PC-9 (cell line): ENCODE results near the gene DNASE2. TPM values are rescaled to one million over a fixed set of nuclear protein-coding genes. Genes with fewer than 3 reads are reported as not detected.

Source experiments
- BruUV-seq: library from RNA; stranded (reverse); fragments of 400-500 nt; replicated peaks from 2 replicates; lab custom pipeline; 2021; lab: Mats Ljungman, UMichigan
- CTCF ChIA-PET: fragments of 300-600 bp; sonication (Branson Sonifier 250); formaldehyde crosslinking; loops from one replicate; lab custom pipeline; 2022; ENCODE audit warnings: antibody characterized with exemption; lab: Charles Lee
- POLR2A ChIA-PET: fragments of 300-600 bp; sonication (Branson Sonifier 250); formaldehyde crosslinking; loops from one replicate; lab custom pipeline; 2022; ENCODE audit warnings: antibody characterized with exemption; ENCODE audit not compliant: unreplicated experiment; lab: Charles Lee
- DNase-seq, 2 experiments: peaks; one replicate each; pipeline versions ENCODE4 v3.0.0 to v3.0.0-alpha.2; 2015 to 2022; ENCODE audit warnings: mixed read lengths in 1 of 2
- H2AFZ ChIP-seq: fragments of 200-600 bp; sonication (generic); 2 replicates; pipeline ENCODE4 v1.8.1; 2017; ENCODE audit warnings: antibody characterized with exemption
- H3F3A ChIP-seq: fragments of 200-600 bp; sonication (generic); 2 replicates; pipeline ENCODE4 v1.8.1; 2017; ENCODE audit warnings: antibody characterized with exemption, mild to moderate bottlenecking, low read depth; ENCODE audit not compliant: insufficient read depth
- H3K27ac ChIP-seq: fragments of 200-600 bp; sonication (generic); 2 replicates; pipeline ENCODE4 v1.6.1; 2016; ENCODE audit warnings: mixed run types
- H3K27me3 ChIP-seq: fragments of 200-600 bp; sonication (generic); 2 replicates; pipeline ENCODE4 v1.6.1; 2016; ENCODE audit warnings: low read depth, mixed run types; ENCODE audit not compliant: insufficient read depth
- H3K36me3 ChIP-seq: fragments of 200-600 bp; sonication (generic); 2 replicates; pipeline ENCODE4 v1.6.1; 2016; ENCODE audit warnings: low read depth, mixed run types
- H3K4me1 ChIP-seq: fragments of 200-600 bp; sonication (generic); replicated peaks from 2 replicates; pipeline ENCODE4 v1.6.1; 2016; ENCODE audit warnings: mixed run types; ENCODE audit not compliant: insufficient read depth
- H3K4me2 ChIP-seq: fragments of 200-600 bp; sonication (generic); 2 replicates; pipeline ENCODE4 v1.6.1; 2017; ENCODE audit warnings: mixed run types
- H3K4me3 ChIP-seq: fragments of 200-600 bp; sonication (generic); 2 replicates; pipeline ENCODE4 v1.6.1; 2016; ENCODE audit warnings: mixed run types
- H3K79me2 ChIP-seq: fragments of 200-600 bp; sonication (generic); 2 replicates; pipeline ENCODE4 v1.6.1; 2017; ENCODE audit warnings: low read depth, mixed run types
- H3K9me2 ChIP-seq: fragments of 200-600 bp; sonication (generic); 2 replicates; pipeline ENCODE4 v1.8.1; 2017; ENCODE audit warnings: mild to moderate bottlenecking; ENCODE audit not compliant: insufficient read depth
- H3K9me3 ChIP-seq: fragments of 200-600 bp; sonication (generic); 2 replicates; pipeline ENCODE4 v1.8.1; 2016; ENCODE audit warnings: low read depth; ENCODE audit not compliant: insufficient read depth
- H4K20me1 ChIP-seq: fragments of 200-600 bp; sonication (generic); 2 replicates; pipeline ENCODE4 v1.8.1; 2017; ENCODE audit not compliant: insufficient read depth
- EZH2 ChIP-seq: fragments of 200-600 bp; sonication (generic); IDR thresholded peaks from 2 replicates; pipeline ENCODE4 v1.8.0; 2017; ENCODE audit warnings: antibody characterized with exemption, low read depth
- intact Hi-C: fragments of 100-400 bp; cut with micrococcal nuclease; formaldehyde crosslinking; loops from one replicate; pipeline ENCODE4 v1.10.0; 2022; ENCODE audit not compliant: unreplicated experiment
- microRNA-seq: library from miRNA; unstranded; fragments of <30 nt; microRNA quantifications from one replicate; pipeline ENCODE4 v1.2.0, GENCODE V29; 2021; ENCODE audit warnings: borderline number of aligned reads, borderline replicate concordance
- total RNA-seq: library from RNA; stranded (reverse); gene quantifications from 2 replicates; pipeline ENCODE4 v1.2.3, GENCODE V29; 2021
- TF ChIP-seq, protein P1 (sequence below): fragments of 200-600 bp; sonication (generic); conservative IDR thresholded peaks from 2 replicates; pipeline ENCODE4 v1.6.1; 2017; ENCODE audit warnings: mixed run types, antibody characterized with exemption, mild to moderate bottlenecking, moderate library complexity

The DNASE2 gene
- total RNA-seq, 1 experiment from 2014 or later, result 68.4 TPM

DNA sequence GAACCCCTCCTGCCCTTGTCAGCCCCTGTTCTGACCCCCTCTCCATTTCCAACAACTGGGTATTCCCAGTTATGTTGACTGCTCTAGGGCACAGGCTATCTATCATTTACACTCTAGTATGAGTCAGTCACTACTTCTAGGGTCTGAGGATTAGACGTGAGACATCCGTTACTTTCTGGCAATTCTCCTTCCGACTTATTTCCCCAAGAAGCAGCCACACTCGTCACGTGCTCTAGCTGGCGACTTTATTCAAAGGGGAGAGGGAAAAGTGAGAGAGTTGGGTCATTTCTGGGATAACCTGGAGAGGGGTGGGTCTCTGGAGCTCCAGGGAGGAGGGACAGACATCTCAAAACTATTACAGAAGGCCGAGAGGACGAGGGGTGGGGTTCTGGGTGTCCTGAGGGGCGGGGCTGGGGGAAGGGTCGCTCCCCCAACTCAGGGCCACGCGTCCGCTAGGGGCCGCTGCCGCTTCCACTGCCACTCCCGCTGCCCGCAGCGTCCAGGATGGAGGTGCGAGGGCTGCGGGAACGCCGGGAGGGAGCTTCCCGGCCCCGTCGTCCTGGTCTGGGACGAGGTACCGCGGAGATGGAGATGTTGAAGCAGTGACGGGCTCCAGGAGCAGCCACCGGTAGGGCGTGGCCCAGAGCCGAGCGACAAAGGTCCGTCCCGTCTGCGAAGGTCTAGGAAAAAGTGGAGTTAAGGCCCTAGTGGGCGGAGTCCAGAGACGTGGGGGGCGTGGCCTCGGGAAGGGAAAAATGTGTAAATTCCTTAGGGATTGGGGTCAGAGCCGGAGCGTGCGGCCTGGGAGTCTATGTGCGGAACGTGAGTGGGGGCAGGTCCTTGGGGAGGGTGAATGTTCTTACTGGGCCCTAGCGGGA is 55.8 kb downstream of the DNASE2 start:
- Histone ChIP-seq H2AFZ (no peak overlapping the region), H3K9me2 (no peaks in the 10 kb centered on the region), H3K4me2 (no peak overlapping the region), H3K36me3 (no peaks in the 10 kb centered on the region), H3K4me1 (no peaks in the 10 kb centered on the region), H3F3A (peaks cover 14% of the 10 kb centered on the region; the same call in 1 of the 2 replicates), H3K9me3 (no peaks in the 10 kb centered on the region), H3K79me2 (no peaks in the 10 kb centered on the region), H3K27me3 (peaks cover 3% of the 10 kb centered on the region; the same call in 1 of the 2 replicates), H3K27ac (no peak overlapping the region), H4K20me1 (no peaks in the 10 kb centered on the region), H3K4me3 (no peak overlapping the region)
- intact Hi-C loops, result no loop called here
- DNase-seq, result no peak
- POLR2A ChIA-PET, result no interaction called here
- no TSS peak for BruUV-seq
- CTCF ChIA-PET, result no interaction called here
- TF ChIP-seq, protein P1, sequence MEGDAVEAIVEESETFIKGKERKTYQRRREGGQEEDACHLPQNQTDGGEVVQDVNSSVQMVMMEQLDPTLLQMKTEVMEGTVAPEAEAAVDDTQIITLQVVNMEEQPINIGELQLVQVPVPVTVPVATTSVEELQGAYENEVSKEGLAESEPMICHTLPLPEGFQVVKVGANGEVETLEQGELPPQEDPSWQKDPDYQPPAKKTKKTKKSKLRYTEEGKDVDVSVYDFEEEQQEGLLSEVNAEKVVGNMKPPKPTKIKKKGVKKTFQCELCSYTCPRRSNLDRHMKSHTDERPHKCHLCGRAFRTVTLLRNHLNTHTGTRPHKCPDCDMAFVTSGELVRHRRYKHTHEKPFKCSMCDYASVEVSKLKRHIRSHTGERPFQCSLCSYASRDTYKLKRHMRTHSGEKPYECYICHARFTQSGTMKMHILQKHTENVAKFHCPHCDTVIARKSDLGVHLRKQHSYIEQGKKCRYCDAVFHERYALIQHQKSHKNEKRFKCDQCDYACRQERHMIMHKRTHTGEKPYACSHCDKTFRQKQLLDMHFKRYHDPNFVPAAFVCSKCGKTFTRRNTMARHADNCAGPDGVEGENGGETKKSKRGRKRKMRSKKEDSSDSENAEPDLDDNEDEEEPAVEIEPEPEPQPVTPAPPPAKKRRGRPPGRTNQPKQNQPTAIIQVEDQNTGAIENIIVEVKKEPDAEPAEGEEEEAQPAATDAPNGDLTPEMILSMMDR, result peak; percentile 30; the same call in 1 of the 2 replicates
- TF ChIP-seq EZH2, result no peak

Small RNAs within 50 kb of the gene (microRNA-seq; reads per million reads assigned to microRNA genes)
- gene MIR5695 (not detected), gene MIR6794 (not detected)

Other genes starting within 250 kb of the DNASE2 start
- gene MAN2B1, start 214.7 kb downstream of the DNASE2 start, total RNA-seq, result 41.5 and 48.2 TPM in 2 replicates
- gene WDR83, start 214.6 kb downstream of the DNASE2 start, total RNA-seq, result 12.9 and 21.2 TPM in 2 replicates
- gene DHPS, start 199.6 kb downstream of the DNASE2 start, total RNA-seq, result 106 and 121 TPM in 2 replicates
- not detected in 2 replicates for gene GNG14, start 193.5 kb downstream of the DNASE2 start, total RNA-seq
- gene FBXW9, start 184.8 kb downstream of the DNASE2 start, total RNA-seq, result 21.0 and 21.9 TPM in 2 replicates
- 67.4 and 77.5 TPM in 2 replicates for gene TNPO2, start 157.5 kb downstream of the DNASE2 start, total RNA-seq
- gene TRIR, start 146.8 kb downstream of the DNASE2 start, total RNA-seq, result 173 and 194 TPM in 2 replicates
- 72.8 and 81.9 TPM in 2 replicates for gene GET3, start 144.0 kb downstream of the DNASE2 start, total RNA-seq
- gene BEST2, start 129.7 kb downstream of the DNASE2 start, total RNA-seq, result not detected in 2 replicates
- gene HOOK2, start 105.9 kb downstream of the DNASE2 start, total RNA-seq, result 109 and 127 TPM in 2 replicates
- 70.7 and 87.0 TPM in 2 replicates for gene JUNB, start 90.0 kb downstream of the DNASE2 start, total RNA-seq
- gene PRDX2, start 79.6 kb downstream of the DNASE2 start, total RNA-seq, result 268 and 271 TPM in 2 replicates
- gene THSD8, start 79.4 kb downstream of the DNASE2 start, total RNA-seq, result 28.8 and 30.0 TPM in 2 replicates
- 38.6 and 60.4 TPM in 2 replicates for gene RNASEH2A, start 74.9 kb downstream of the DNASE2 start, total RNA-seq
- 0.78 and 1.0 TPM in 2 replicates for gene RTBDN, start 46.9 kb downstream of the DNASE2 start, total RNA-seq
- 11.4 and 11.9 TPM in 2 replicates for gene MAST1, start 42.9 kb downstream of the DNASE2 start, total RNA-seq
- gene KLF1, start 5.8 kb upstream of the DNASE2 start, total RNA-seq, result 0.22 and 0.25 TPM in 2 replicates
- gene GCDH, start 9.7 kb upstream of the DNASE2 start, total RNA-seq, result 23.2 and 27.8 TPM in 2 replicates
- gene SYCE2, start 37.8 kb upstream of the DNASE2 start, total RNA-seq, result 2.1 and 2.6 TPM in 2 replicates
- 53.7 and 76.5 TPM in 2 replicates for gene FARSA, start 52.3 kb upstream of the DNASE2 start, total RNA-seq
- gene CALR, start 57.2 kb upstream of the DNASE2 start, total RNA-seq, result 606 and 727 TPM in 2 replicates
- 186 and 187 TPM in 2 replicates for gene RAD23A, start 64.4 kb upstream of the DNASE2 start, total RNA-seq
- 29.1 and 32.5 TPM in 2 replicates for gene GADD45GIP1, start 75.8 kb upstream of the DNASE2 start, total RNA-seq
- 0.20 and 0.28 TPM in 2 replicates for gene DAND5, start 88.1 kb upstream of the DNASE2 start, total RNA-seq
- 19.7 and 24.2 TPM in 2 replicates for gene NFIX, start 114.0 kb upstream of the DNASE2 start, total RNA-seq
- gene LYL1, start 221.4 kb upstream of the DNASE2 start, total RNA-seq, result 0.24 TPM in 1 of 2 replicates, not detected in the other
- 44.1 and 51.1 TPM in 2 replicates for gene TRMT1, start 235.3 kb upstream of the DNASE2 start, total RNA-seq
- 101 and 133 TPM in 2 replicates for gene NACC1, start 236.8 kb upstream of the DNASE2 start, total RNA-seq